Kidney glomerular epithelial cell (primary cell): ENCODE data around the gene MMD.

Experiments used
- DNase-seq: peaks from one replicate; lab custom pipeline; 2025; lab: John Stamatoyannopoulos, UW

MMD gene

GRCh38 chr17:55348749-55349354 is 72.8 kb downstream of the MMD start:
- peak; percentile 71 for DNase-seq

- no peak for DNase-seq
Measured at GRCh38 chr17:55347341-55347740, 74.3 kb downstream of the MMD start.

DNA sequence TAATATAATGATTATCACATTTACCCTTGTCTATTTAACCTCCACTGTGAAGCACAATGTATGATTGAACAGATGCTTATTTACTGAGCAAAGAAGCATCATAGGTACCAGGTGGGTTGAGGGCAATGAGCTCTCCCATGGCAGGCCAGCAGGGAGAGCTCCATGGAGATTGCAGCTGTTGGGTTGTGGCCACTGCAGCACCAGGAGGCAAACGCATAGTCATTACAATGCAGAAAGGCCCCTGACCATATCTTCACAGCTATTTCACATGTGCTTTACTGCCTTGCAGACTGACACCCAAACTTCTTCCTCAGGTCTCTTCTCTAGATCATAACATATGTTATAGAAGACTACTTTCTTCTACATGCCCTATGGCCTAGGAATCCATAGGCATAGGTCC is 75.0 kb downstream of the MMD start:
- no peak for DNase-seq

GRCh38 chr17:55345132-55345531 is 76.5 kb downstream of the MMD start:
- no peak for DNase-seq

DNA sequence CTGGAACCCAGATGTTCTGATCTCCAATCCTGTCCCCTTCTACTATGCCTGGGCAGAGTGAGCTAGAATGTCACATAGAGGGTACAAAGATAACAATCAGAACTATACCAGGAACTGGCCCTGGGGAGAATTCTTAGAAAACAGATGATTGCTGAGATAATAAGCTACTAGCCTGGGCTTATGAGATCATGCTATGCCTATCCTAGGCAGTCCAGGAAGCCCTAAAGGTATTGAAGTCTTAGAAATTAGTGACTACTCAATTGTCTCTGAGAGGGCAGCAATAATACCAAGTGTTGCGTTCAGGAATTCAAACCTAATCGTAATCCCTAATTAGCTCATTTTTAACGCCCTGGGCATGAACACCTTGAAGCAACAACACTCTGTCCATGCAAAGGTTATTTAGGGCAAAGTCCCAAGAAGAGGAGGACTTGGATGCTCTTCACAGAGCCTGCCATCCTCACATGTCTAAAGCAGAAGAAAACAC is 77.1 kb downstream of the MMD start:
- no peak for DNase-seq

- DNase-seq: no peak
Measured at GRCh38 chr17:55343900-55344513, 77.6 kb downstream of the MMD start.

DNA sequence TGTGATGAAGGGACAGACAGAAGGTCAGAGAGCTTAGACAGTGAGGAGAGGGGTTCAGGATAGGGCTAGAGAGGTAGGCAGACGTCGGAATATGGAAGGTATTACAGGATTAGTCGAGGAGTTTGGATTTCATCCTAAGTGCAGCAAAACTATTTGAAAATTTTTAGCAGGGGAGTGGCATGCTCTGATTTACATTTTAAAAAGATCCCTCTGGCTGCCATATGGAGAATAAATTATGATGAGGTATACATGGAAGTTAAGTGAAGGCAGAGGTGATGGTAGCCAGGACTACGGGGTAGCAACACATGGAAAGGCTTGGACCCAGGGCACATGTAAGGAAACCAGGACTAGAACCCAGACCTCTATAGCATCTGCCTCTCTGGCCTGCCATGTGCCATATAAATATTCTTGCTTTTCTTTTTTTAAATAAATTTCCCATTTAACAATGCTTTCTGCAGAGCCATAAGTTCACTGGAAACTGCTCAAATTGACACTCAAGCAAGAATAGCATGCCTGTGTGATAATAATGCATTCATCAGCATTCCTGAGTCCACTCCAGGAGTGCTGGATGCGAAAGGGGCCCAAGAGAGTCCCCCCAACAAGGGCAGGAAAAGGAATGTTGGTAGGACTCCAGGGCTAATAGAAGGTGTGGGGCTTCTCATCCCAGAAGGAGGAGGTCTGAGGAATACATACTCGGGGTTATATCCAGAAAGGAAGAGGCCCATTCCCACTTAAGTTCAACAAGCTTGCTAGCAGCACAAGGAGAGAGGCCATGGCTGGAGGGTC is 78.6 kb downstream of the MMD start:
- DNase-seq: no peak
